NCI-H345 (cell line): ENCODE data around the gene FYTTD1.
"Not testable (repeated sequence)": the region's sequence is repeated elsewhere in the genome, so short reads cannot be mapped to it uniquely, and the experiment has no call there.

Source experiments
- DNase-seq: peaks from one replicate; lab custom pipeline; 2025; lab: John Stamatoyannopoulos, UW

Gene FYTTD1, protein sequence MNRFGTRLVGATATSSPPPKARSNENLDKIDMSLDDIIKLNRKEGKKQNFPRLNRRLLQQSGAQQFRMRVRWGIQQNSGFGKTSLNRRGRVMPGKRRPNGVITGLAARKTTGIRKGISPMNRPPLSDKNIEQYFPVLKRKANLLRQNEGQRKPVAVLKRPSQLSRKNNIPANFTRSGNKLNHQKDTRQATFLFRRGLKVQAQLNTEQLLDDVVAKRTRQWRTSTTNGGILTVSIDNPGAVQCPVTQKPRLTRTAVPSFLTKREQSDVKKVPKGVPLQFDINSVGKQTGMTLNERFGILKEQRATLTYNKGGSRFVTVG

DNA sequence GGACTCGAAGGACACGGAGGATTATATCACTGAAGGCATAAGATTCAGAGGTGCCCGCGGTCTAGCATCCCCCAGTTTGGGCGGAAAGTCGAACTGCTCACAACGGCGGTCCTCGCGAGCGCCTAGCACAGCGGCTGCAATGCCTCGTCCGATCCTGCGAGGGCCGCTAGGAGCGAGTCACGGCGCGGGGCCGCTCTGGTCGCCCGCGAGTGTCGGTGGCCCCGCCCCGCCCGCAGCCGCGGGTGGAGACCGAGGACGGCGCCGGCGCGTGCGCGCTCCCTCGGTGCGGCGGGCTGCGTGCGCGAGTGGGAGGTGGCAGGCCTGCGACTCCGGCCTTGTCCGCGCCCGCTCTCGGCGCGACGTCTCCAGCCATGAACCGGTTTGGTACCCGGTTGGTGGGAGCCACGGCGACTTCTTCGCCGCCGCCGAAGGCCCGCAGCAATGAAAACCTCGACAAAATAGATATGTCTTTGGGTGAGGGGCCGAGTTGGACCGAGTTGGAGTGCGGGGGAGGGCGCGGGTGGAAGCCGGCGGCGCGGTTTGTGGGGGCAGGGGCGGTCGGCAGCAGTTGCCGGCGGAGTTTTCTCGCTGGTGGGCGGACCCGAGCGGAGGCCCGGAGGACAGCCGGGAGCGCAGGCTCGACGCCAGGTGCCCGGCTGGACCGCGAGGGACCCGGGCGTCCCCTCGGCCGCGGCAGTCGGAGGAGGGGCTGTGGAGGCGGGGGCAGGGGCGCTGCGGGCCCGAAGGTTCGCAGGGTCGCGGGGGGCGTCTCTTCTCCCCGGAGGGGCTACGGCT, at the start of gene FYTTD1:
FYTTD1 (plus strand) TSS at position 283 of the 795 bp plus-strand sequence; CDS start at position 372, 89 bp downstream.
- DNase-seq, result peak; percentile 95

DNA sequence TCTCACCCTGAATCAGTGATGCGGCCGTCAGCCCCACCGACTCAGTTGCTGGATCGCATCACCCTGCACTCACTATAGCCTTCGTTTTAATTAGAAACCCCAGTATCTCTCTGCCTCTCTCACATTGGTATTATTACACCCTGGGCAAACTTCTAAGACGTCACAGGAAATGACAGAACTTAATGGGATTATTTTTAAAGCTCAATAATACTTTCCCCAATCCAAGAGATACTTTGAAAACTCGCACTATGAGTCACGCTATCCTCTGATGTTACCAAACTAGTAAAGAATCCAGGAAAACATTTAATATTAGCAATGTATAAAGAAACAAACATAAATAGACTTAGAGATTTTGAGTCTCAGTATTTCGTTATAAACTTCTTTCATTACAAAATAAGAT, 49.6 kb upstream of the FYTTD1 start:
- DNase-seq, result no peak

DNA sequence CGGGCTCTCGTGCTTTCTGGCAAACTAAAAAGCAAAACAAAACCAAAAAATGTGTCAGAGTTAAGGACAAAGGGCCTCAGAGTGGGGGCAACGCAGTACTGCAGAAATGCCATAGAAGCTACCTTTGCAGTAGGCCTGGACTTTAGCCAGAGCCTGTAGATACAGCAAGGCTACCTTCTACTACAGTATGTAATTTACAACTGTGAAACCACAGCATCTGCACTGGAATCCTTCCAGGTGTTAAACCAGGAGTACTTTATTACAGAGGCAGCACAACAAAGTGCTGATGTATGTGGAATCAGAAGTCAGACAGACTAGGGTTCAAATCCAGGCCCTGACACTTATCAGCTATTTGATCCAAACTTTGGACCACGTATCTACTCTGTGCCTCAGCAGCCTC, 47.8 kb upstream of the FYTTD1 start:
- no peak for DNase-seq

DNA sequence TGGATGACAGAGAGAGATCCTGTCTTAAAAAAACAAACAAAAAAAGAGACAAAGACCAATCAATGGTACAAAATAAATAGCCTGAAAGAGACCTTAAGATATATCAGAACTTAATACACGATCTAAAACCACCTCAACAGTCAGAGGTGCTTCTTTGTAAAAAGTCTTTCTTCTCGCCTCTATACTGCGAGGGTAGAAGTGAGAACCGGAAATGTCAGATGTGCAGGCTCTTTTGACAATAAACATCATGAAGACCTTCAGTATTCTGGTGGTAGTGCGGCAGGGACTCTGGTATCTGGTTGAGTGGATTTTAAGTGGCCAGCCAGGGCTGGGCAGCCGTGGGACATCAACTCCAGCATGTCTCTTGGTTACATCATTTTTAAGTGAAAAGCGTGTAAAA, 43.0 kb upstream of the FYTTD1 start:
- DNase-seq, result no peak

DNA sequence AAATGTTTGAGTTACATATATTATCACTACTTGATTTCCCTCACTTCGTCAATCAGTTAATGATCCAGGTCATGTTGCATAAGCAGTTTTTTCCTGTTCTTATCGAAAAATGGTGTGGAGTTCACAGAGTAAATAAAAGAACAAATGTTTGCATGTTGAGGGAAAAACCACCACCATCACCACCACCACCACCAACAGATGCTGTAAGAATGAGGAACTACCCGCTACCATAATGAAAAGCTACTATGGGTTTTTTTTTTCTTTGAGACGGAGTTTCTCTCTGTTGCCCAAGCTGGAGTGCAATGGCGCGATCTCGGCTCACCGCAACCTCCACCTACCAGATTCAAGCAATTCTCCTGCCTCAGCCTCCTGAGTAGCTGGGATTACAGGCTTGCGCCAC, 40.5 kb upstream of the FYTTD1 start:
- no peak for DNase-seq

DNA sequence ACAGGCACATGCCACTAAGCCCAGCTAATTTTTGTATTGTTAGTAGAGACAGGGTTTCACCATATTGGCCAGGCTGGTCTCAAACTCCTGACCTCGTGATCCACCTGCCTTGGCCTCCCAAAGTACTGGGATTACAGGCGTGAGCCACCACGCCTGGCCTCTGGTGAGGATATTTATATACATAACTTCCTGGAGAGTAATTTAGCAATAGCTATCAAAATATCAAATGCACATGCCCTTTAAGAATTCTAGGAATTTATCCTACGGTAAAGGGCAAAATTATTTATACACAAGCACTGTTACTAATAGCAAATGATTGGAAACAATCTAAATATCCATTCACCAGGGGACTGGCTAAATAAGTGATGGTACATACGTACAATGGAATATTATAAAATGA, 38.7 kb upstream of the FYTTD1 start:
- DNase-seq, result not testable (repeated sequence)

DNA sequence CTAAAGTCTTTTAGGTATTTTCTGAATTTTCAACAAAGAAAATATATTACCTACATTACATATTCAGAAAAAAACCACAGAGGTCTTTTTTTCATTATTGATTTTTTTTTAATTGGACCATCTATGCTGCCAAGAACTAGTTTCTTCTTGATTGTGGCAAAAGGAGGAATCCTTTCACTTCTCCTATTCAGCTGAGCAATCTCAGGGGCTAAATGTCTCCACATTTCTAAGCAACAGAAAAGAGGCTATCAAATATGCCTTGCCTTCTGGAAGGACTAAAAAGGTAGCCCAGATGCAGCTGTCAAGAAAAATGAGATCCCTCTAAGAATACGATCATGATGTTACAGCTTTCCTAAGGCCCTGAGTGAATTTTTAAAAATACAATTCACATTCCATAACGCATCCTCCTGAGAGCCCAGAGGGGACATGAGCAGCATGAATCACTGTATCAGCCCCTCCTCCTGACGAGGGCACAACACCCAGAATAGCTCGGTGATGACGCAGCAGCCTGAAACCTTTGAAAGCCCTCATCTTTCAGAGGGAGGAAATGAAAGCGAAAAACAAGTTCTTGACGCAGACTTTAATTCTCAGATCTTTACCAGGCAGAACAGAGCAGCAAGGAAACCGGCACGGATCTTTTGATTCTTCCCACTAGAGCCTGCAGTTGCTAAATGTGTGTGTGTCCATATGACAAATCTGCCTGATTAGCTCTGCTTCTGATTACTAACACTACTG, 37.5 kb upstream of the FYTTD1 start:
- DNase-seq, result no peak

DNA sequence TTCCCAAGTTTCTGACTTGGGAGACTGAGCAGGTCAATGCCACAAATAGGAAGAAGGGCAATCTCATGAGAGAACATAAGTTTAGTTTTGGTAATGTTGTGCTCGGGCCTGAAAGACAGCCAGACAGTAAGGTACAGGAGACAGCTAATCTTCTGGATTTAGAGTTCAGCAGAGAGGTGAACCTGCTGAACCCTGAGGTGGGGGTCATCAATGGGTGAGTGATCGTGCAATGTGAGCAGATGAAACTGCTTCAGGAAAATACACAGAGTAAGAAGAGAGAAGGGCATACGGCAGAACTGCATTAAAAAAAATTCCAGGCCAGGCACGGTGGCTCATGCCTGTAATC, 36.2 kb upstream of the FYTTD1 start:
- DNase-seq, result no peak

DNA sequence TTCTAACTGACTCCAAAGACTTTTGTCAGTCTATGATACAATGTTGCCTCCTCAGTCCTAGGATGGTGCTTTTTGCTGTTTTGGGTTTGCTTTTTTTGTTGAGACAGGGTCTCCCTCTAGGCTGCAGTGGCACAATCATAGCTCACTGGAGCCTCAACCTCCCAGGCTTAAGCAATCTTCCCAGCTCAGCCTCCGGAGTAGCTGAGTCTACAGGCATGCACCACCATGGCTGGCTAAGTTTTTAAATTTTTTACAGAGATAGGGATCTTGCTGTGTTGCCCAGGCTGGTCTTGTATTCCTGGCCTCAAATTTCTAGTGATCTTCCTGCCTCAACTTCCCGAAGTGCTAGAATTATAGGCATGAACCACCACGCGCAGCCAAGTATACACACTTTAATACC, 35.4 kb upstream of the FYTTD1 start:
- DNase-seq, result no peak

DNA sequence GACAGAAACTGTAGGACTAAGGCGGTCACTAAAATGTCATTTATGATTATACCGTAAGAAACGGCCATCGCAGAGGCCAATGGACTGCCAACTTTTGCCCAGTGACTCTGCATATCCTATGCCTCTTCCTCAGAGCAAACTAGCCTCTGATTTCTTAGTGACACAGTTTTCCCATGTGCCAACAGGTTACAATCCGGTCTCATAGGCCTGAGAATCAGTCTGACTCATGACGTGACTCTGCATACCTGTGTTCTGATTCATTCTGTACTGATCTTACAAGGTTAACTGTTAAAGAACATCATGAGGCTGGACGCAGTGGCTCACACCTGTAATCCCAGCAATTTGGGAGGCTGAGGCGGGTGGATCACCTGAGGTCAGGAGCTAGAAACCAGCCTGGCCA, 30.8 kb upstream of the FYTTD1 start:
- no peak for DNase-seq

DNA sequence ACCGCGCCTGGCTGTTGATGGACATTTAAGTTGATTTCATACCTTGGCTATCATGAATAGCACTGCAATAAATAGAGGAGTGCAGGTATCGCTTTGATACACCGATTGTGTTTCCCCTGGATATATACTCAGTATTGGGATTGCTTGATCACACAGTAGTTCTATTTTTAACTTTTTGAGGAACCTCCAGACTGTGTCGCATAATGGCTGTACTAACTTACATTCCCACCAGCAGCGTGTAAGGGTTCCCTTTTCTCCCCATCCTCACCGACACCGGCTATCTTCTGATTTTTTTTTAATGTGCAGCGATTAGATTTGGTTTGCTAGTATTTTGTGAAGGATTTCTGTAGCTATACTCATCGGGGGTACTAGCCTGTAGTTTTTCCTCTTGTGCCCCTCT, 29.0 kb upstream of the FYTTD1 start:
- no peak for DNase-seq

DNA sequence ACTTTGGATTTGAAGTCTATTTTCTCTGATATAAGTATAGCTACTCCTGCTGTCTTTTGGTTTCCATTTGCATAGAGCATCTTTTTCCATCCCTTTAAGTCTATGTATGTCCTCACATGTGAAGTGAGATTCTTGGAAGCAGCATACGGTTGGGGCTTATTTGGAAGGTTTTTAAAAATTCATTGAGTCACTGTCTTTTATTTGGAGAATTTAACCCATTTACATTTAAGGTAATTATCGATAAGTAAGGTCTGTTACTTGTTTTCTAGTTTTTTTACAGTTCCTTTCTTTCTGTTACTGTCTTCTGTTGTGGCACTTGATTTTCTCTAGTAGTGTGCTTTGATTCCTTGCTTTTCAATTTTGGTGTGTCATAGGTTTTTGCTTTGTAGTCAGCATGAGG, 26.9 kb upstream of the FYTTD1 start:
- no peak for DNase-seq

DNA sequence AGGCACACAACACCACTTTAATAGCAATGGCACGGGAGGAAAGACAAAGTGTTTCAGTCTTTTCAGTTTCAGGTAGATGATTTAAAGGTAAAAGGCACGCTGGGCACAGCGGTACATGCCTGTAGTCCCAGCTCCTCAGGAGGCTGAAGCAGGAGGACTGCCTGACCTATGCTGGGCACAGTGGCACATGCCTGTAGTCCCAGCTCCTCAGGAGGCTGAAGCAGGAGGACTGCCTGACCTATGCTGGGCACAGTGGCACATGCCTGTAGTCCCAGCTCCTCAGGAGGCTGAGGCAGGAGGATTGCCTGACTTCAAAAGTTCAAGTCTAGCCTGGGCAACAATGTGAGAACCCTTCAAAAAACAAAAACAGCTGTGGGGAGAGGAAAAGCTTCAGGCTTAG, 21.8 kb upstream of the FYTTD1 start:
- DNase-seq, result not testable (repeated sequence)

DNA sequence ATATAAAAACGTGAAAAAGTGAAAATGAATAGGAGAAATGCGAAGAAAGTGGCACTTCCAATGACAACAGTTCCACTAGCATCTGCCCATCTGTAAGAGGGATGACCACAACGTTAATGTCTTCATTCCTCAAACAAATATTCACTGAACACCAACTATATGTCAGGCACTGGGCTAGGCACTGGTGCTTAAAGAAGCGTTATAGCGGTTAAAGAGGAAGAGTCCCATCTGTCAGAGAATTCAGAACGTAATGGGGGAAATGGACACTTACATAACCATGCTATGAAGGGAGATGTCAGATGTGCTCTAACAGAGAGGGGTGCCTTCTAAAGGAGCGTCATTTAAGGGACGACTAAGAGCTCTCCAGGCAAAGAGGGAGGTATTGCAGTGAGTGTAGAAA, 21.2 kb upstream of the FYTTD1 start:
- DNase-seq, result no peak

DNA sequence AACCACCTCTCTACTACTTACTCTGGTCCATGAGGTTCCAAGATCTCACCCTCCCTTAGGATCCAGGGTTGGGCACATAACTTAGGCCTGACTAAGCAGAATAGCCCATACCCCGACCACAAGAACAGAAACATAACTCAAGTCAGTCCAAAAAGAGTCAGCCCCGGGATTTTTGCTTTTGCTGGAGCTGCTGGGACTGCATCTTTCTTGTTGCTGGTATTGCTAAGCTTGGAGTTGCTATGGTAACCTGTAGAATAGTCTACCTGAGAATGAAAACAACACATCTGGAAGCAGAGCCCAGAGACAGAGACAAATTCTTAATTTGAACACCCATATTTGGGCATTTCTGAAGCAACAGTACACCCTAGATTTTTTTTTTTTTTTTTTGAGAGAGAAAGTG, 19.5 kb upstream of the FYTTD1 start:
- DNase-seq, result no peak

DNA sequence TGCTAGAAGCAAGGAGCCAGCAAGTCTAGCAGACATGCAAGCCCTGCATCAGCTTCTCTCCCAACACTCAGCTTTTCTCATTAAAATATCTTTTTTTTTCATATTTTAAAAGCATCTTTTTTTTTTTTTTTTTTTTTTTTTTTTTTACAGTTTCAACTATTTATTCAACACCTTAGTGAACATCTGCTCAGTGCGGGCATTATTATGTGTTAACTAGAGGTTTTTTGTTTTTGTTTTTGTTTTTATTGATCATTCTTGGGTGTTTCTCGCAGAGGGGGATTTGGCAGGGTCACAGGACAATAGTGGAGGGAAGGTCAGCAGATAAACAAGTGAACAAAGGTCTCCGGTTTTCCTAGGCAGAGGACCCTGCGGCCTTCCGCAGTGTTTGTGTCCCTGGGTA, 18.9 kb upstream of the FYTTD1 start:
- not testable (repeated sequence) for DNase-seq

DNA sequence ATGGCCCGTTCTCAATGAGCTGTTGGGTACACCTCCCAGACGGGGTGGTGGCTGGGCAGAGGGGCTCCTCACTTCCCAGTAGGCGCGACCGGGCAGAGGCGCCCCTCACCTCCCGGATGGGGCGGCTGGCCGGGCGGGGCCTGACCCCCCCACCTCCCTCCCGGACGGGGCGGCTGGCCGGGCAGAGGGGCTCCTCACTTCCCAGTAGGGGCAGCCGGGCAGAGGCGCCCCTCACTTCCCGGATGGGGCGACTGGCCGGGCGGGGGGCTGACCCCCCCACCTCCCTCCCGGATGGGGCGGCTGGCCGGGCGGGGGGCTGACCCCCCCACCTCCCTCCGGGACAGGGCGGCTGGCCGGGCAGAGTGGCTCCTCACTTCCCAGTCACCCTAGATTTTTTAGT, 18.2 kb upstream of the FYTTD1 start:
- not testable (repeated sequence) for DNase-seq

DNA sequence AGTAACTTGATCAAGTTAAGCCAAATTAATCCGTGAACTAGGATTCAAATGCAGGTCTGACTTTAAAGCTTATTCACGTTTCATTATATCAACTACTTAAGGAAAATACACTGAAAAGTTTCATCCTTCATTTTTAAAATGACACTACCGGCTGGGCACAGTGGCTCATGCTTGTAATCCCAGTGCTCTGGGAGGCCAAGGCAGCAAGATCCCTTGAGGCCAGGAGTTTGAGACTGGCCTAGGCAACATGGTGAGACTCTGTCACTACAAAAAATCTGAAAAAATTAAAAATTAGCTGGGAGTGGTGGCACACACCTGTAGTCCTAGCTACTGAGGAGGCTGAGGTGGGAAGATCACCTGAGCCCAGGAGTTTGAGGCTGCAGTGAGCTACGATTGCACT, 16.6 kb upstream of the FYTTD1 start:
- no peak for DNase-seq

DNA sequence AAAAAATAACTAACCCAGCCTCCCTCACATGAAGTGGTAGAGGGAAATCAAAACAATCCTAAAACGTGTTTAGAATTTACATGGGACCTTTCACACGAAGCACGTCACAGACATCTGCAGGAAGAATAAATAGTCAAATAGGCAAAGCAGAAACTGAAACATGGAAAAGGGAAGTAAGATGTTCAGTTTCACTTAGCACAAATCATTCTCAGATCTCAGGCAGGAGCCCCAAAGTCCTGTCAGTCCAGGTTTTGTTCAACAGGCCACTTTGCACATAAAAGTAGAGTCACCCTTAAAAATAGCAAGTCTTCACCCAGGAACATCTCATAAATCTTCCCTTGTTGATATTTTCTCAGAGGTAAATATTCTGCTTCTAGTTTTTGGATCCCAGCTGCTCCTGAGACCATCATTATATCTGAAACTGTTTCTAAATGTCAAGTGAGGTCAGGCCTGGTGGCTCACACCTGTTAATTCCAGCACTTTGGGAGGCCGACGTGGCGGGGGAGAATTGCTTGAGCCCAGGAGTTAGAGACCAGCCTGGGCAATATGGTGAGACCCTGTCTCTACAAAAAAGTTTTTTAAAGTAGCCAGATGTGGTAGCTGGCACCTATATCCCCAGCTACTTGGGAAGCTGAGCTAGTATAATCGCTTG, 14.9 kb upstream of the FYTTD1 start:
- no peak for DNase-seq

DNA sequence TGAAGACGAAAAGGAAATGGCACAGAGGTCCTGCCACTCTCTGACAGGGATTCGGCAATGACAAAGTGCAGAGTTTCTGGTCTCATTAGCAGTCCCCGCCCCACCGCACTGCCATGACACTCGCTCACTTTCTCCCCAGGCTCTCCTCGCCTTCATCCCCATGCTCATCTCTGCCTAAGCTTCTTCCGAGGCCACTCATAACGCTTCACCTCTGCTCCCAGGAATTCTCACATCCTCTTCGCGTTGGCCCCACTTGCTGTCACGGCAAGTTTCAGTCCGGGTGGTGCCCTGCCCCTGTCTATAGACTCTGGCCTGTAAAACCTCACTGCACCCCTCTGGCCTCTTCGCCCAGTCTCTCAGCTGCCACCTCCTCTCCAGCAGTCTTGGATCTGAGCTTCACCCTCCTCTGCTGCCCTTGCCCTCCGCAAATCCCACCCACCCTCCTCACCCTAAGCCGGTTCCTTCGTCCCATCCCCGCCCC, 13.6 kb upstream of the FYTTD1 start:
- peak; percentile 41 for DNase-seq

DNA sequence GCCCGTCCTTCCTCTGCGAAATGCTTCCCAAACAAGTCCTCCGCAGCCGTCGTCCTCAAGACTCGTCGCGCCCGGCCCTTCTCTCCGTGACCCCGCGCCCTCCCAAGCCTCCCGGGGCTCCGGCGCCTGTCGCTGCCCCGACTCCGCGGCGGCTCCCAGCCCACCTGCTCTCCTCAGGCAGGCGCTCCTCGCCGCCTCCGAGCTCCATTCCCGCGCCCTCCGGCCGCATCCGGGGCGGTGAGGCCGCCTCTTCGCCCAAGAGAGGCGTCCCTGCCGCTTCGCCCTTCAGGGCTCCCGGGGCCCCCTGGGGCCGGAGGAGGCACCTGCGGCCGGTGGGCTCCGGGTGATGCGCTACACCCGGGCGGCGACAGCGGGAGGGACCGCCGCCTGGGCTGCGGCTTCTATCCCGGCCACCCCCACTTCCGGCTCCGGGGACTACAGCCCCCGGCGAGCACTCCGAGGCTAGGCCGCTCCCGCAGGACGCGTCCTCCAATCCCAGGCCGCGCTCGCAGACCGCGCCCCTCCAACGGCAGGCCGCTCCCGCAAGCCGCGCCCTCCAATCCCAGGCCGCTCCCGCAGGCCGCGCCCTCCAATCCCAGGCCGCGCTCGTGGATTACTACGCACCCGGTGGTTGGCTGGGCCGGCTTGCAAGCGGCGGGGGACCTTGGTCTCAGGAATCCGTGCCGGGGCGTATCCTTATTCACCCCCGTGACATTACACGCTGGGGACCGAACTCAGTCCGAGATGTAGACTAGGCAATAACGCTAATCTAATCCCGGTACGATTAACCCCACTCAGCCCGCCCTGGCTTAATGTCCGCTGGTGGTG, 13.0 kb upstream of the FYTTD1 start, which contains the start of gene RUBCN:
RUBCN (minus strand) TSS at position 414 of the 828 bp plus-strand sequence; CDS start at position 229, 185 bp downstream.
- DNase-seq, result peak; percentile 99
